GDM1 (cell line): ENCODE measurements around the gene PGLYRP1.

Experiments used
- DNase-seq: peaks from one replicate; lab custom pipeline; 2025; lab: John Stamatoyannopoulos, UW

PGLYRP1 gene

DNA sequence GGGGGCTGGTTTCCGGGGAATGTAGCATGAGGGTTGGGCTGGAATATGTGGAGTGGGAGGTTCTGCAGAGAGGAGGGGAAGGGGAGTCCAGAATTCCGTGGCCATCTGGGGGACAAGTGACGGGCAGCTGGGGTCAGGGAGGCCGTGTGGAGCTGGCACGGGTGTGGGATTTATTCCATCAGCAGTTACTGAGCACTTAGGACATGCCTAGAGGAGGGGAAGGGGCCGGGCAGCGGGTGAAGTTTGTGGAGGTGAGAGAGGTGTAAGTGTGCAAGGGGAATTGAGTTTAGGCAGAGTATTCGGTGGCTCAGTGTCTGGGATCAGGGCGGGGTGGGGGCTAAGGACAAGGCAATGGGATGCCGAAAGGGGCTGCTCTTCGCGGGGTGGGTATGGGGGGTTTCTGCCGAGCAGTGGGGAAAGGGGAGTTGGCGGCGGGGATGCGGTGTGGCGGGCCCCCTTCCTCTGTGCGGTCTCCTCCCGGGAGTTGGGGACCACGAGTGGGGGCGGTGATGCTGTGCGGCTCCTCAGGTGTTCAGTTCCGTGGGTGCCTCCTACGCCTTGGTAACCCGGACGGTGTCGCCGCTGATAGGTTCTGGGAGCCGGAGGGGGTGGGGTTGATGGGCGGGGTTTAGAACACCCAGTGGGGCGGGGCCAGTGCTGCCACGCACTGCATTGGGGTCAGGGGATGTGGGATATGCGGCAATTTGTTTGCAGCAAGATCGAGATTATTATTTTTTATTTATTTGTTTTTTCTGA, 22.2 kb downstream of the PGLYRP1 start:
- no peak for DNase-seq

DNA sequence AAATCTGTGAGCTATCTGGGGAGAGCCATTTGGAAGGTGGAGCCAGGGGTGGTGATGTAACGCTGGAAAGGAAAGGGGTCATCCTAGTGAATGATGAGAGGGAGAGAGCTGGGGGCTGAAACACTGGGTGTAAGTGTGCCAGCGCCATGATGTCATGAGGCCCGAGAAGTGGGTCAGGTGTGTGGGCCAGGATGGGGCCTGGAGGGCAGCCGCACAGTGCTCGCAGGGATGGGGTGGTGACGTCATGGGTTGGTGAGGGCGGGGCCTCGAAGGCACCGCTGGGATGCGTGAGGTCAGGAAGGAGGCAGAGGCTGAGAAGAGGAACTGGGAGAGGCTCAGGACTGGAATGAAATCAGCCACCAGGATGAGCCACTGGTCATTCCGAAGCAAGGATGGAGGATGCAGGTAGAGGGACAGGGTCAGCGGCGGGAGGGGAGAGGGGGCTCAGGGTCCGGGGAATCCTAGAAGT, 23.2 kb downstream of the PGLYRP1 start:
- no peak for DNase-seq

DNA sequence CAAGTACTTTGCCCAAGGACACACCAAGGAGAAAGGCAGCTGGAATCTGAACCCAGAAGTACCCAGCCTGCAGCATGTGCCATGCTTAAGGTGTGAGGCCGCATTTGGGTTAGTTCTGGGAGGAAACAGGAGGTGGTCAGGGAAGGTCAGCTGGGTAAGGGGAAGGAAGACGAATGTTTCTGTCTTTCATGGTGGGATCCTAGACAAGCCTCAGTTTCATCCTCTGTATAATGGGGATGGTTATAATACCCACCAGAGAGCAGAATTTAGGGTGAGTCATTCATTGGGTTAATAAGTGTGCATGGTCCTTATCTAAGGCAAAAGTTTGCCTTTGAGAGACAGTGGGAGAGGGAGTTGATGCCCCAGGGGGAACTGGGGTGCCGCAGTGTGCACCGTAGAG, 24.0 kb downstream of the PGLYRP1 start:
- no peak for DNase-seq

DNA sequence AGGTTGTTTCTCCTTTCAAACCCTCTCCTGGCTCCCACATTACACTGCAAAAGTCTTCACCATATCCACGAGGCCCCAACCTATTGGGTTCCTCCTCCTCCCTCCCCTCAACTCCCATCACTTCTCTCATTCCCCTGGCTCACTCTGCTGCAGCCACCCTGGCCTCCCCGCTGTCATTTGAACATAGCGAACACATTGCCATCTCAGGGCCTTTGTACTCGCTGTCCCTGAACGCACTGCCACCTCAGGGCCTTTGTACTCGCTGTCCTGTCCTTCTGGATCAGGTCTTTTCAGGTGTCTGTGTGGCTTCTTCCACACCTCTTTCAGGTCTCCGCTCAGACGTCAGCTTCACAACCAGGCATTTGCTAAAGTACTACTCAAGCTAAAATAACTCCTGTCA, 25.9 kb downstream of the PGLYRP1 start:
- no peak for DNase-seq

DNA sequence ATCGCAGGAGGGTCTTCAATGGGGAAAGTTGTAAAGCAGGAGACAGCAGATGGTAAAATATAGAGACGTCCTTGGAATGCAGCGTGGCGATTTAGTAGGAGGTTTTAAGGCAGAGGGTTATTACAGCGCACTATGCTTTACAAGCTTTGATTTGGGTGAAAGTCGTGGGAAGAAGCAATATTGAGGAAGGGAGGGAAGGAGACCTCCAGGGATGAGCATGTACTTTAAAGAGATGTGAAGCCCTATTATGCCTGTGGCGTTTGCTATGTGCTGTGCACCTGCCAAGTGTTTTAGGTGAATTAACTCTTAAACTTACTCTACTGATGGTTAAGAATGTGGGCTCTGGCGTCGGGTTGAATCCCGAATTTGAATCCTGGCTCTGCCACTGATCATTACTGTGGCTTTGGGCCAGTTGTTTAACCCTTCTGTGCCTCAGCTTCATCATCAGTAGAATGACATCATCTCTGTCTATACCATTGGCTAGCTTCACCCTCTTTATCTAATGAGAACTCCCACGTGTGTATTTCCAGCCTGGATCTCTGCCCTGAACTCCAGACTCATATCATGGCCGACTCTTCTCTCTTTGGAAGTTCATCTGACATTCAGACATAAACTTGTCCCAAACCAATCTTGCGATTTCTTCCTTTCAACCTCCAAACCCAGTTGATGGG, 27.0 kb downstream of the PGLYRP1 start:
- DNase-seq, result no peak

DNA sequence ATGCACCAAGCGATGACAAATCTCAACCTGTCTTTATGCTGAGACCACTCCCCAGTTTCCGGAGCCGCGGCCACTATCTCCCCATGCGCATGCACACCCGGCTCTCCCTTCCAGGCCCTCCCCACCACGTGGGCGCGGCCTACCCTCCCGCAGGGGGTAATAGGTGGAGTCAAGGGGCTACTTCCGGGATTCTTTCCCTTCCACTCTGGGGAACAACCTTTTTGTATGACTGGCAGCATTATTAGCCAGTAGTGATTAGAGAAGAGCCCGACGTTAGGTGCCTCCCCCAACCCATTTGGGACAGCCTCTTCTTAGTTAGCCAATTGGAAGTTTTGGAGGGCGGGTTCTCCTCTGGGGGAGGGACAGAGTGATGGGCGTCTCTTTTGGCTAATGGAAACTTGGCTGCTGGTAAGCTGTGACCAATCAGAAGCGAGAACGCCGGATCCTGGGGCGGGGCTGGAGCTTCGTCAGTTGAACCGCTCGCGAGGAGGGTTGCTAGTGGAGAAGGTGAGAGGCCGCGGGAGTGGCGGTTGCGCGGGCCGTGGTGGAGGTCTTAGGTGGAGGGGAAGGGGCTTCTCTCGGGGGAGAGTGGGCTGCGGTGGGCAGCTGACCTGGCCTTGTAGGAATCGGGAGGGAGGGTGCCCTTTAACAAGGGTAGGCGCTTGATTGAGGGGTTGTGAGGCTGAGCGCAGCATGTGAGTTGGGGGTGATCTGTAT, 27.7 kb downstream of the PGLYRP1 start, which contains the start of gene CCDC61:
Gene CCDC61, plus strand, starts transcription at position 470 of the 717 bp plus-strand sequence. CDS start 7,552 bp downstream, outside the sequence.
- peak; percentile 97 for DNase-seq

DNA sequence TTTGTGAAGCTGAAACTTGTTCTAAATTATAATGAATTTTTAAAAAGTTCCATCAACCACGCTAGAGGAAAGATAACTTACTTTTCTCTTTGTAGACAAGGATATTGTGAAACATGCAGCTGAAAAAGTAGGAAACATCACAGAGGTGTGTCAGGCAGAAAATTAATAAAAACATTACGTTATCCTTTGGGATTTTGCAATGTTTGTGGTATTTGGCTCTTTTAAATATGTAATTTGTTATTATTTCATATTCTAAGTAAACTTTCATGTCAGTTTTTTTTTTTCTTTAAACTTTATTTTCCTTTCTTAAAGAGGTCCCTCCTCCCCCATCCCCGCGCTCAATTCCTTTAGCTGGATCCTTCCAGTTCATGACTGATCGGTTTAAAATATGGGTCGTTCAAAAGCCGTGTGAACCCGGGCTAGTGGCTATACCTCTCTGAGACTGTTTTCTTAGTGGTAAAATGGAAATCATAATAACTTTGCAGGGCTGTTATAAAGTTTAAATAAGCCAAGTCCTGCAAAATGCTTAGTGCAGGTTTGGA, 28.3 kb downstream of the PGLYRP1 start:
- DNase-seq, result no peak

DNA sequence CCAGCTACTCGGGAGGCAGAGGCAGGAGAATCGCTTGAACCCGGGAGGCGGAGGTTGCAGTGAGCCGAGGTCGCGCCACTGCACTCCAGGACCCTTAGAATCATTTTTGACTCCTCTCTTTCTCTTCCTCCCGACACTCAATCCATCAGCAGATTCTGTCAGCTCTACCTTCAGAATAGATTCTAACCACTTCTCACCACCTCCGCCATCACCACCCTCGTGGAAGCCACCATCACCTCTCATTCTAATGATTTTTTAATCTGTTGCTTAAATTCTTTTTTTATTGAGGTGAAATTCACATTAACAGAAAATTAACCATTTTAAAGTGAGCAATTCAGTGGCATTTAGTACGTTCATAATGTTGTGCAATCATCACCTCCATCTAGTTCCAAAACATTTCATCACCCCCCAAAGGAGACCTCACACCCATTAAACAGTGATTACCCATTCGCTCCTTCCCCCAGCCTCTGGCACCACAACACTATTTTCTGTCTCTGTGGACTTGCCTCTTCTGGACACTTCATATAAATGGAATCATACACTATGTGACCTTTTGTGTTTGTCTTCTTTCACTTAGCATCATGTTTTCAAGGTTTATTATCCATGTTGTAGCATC, 32.6 kb downstream of the PGLYRP1 start:
- no peak for DNase-seq

DNA sequence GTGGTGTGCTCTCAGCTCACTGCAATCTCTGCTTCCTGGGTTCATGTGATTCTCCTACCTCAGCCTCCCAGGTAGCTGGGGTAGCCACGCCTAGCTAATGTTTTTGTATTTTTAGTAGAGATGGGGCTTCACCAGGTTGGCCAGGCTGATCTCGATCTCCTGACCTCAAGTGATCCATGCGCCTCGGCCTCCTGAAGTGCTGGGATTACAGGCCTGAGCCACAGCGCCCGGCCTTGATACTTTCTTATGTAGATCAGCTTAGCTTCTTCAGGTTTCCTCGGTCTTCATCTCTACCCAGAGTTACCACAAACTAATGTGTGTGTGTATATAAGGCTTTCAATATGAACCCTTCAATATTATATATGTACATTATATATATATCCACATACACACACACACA, 37.5 kb downstream of the PGLYRP1 start:
- no peak for DNase-seq

DNA sequence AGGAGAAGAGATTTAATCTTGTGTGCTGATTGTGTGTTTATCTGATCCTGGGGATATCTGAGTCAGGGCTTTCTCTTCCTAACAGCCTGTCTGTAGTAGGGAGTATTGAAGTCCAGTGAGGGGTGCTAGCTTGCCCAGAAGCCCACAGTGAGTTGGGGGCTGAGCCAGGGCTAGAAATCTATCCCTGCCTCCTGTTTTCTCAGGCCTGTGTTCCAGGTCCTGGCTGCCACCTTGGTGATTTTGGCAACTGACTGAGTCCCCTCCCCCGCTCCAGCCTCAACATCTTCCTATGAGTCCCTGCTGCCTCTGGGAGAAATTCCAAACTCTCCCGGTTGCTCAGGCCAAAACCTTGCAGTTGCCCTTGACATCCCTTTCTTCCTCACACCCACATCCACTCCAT, 41.5 kb downstream of the PGLYRP1 start:
- DNase-seq, result no peak

DNA sequence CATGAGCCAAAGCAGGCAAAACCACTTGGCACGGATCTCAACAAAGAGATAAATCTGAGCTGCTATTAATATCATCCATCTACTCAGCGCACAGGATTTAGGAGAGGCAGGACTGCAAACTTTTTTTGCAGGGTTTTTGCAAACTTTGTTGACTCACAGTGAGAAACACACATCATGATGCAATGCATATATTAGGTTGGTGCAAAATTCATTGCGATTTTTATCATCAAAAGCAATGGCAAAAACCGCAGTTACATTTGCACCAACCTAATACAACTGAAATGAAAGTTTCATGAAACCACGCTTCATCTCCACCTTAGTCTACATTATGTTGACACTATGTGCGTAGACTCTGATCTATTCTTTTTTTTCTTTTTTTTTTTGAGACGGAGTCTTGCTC, 44.7 kb downstream of the PGLYRP1 start:
- no peak for DNase-seq

DNA sequence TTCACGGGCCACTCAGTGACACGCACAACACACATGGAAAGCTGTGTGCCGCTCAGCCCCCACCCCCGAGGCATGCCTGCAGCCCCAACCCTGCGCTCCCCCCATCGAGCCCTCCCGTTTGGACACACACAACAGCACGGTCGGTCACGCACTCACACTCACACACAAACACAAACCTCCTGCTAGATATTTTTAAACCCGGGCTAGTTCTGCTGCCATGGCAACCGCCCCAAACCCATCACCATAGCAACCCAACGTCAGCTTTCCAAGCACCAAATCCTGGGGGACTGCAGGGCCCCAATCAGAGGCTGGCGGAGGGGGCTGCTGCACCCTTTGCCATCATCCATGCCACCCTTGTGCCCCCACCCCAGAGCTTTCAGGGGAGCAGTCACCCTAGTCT, 46.7 kb downstream of the PGLYRP1 start:
- no peak for DNase-seq

DNA sequence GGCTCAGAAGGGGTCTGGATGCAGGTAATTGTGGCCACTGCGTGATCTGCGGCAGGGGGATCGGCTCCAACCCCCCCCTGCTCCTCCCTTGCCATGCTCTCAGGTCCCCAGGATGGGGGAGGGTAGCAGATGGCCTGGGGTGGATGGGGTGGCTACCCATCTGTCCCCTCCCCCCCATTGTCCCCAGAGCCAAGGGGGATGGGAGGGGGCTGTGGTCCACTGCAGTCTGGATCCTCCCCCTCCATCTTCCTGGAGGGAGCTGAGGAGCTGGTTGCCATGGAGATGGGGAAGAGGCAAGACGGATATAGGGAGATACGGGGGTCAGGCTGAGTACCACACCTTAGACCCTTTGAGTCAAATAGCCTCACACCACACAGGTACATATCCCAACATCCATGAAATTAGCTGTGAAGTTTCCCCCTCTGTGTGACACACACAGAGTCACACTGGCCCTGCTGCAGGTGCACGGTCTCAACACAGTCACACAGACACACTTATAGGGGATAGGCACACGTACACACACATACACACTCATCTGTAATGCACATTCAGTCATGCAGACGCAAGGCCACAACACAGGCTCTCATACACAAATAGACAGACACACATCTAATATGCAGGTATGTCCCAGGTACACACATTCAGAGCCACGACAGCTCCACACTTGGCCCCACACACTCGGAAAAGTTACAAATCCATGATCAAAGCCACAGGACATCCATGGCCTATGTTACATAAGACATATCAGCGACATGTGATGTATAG, 47.4 kb downstream of the PGLYRP1 start:
- DNase-seq, result no peak

DNA sequence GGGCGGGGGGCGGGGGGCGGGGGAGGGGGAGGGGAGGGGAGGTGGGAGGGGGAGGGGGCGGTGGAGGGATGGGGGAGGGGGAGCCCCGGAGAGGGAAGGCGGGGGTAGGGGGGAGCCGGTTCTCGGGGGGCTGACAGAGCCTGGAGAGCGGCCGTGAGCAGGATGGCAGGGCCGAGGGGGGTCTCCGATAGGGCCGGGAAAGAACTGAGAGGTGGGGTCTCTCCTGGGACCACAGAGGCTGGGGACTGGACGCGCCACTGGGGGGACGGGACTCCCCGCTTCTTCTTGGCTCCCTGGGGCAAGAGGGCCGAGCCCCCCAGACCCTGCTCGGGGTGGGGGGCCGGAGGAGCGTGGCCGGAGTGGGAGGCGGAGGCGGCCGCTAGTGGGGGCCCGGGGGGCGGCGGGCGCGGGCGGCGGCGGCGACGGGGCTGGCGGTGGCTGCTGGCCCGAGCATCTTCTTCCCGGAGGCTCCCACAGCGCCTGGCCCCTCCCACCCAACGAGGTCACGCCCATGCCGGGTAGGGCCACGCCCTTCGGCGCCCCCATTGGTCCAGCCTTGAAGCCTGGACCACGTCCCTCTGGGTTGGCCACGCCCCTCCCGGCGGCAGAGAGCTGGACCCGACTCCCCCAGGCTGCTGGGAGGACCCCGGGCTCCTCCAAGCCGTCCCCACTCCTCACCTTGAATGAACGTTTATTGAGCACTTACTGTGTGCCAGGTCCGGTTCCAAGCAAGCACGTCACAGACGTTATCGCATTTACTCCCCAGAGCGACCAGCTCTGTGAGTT, 49.1 kb downstream of the PGLYRP1 start, which contains the start of gene NOVA2:
Gene NOVA2, minus strand, starts transcription at position 313 of the 786 bp plus-strand sequence. CDS start 514 bp downstream, outside the sequence.
- DNase-seq, result no peak

DNA sequence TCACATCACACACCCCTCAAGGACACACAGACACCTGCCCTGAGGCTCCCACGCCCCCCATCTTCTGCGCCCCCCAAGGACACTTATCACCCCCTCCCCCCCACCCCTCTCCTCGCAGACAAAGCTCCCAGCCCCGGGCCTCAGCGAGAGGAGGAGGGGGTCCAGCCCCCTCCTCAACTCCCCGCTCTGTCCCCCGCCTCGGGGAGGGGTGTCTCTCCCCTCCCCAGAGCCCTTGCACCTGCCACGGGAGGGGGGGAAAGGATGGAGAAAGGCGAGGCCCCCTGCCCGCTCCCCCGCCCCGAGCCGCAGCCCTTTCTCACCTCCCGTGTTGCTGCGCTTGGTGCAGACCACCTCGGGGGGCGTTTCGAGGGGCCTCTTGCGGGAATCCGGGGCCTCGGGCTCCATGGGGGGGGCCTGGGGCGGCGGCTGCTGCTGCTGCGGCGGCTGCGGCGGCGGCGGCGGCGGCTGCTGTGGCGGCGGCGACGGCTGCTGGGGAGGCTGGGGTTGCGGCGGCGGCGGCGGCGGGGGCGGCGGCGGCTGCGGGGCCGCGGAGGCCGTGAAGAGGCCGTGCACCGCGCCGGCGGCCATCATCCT, 49.8 kb downstream of the PGLYRP1 start:
- no peak for DNase-seq

DNA sequence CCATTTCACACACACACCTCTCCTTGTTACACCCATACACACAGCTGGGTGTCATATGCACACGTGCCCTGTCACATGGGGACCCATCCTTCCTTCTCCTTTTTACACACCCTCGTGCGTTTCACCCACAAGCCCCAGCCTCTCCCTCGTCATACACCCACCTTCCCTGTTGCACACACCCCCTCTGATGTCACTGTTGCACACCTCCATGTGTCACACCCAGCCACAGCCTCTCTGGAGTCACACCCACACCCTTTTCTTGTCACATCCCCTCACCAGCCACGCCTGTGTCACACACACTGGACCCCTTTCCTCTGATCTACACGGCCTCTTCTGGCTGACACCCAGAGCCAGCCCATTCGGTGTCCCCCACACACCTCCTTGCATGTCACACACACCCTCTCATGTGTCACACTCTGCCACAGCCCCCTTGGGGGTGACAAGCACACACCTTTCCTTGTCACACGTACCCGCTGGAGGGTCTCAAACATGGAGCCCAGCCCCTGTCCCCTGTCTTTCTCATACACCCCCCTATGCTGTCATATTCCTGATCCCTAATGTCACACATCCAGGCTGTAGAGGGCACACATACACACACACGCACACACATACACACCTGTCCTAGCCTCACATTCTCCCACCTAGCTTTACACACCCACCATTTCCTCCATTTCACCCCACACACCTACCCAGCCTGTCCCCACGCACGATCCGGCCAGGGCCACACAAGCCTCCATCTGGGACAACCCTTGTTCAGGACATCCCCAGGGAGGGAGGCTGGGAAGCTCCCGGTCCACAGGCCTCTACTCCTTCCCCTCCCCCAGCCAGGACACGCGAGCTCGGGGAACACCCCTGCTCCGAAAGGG, 50.5 kb downstream of the PGLYRP1 start:
- no peak for DNase-seq

DNA sequence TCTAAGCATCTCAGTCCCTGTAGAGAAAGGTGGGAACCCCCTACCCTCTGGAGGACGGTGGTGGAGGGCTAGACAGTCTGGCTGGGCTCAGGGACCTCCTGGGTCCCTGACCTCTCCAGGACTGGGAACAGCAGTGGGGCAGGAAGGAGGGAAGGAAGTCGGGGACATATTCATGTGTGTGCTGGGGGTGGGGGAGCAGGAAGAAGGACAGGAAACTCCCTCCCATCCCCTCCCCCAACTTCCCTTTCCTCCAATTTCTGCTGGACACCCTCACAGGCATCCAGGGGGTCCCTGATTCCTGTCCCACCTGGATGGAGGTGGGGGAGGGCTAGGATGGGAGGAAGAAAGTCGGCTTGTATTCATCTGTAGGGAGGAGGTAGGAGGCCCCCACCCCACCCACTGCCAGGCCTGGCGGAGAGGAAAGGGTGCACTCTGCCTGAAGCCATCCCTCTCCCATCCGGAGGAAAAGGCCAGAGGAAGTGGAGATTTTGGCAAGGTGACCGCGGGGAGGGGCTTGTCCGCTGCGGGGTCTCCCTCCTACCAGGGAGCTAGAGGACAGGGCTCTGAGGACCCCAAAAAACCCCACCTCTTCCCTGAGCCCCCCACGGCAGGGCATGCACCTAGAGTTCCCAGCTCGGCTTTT, 51.5 kb downstream of the PGLYRP1 start:
- no peak for DNase-seq

DNA sequence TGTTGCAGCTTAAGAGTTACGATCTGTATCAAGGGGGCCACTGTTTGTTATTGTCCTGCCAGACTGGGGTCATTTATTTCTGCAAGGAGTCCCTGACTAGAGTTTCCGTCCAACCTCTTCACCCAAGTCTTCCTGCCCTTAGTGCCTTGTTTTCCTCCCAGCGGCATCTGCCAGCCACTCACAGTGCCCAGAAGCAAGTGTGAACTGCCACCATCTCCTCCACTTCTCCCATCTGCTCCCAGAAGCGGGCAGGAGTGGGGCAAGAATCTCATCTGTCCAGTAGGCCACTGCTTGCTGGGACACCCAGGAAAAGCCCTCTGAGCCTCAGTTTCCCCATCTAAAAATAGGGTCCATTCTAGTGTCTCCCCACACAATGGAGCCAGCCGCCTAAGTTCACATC, 53.2 kb downstream of the PGLYRP1 start:
- no peak for DNase-seq
